Activated naive CD4-positive, alpha-beta T cell treated with anti-CD3 and anti-CD28 coated beads, Interleukin-2, amount 10 ng/mL, durations not matched to agents 7 days and 5 days (primary cell): ENCODE results near the gene CIB4.

Source experiments
- CTCF ChIA-PET: fragments of 350-600 bp; sonication (Branson Sonifier 250); formaldehyde crosslinking; loops from one replicate; lab custom pipeline; 2021; ENCODE audit warnings: antibody characterized with exemption; lab: Charles Lee
- DNase-seq: peaks from one replicate; pipeline ENCODE4 v3.0.0-alpha.2; 2020
- H3K27ac Mint-ChIP-seq: one replicate; pipeline ENCODE4 v1.8.0; 2021; ENCODE audit warnings: mild to moderate bottlenecking, moderate library complexity, mixed read lengths
- H3K27me3 Mint-ChIP-seq: one replicate; pipeline ENCODE4 v1.8.0; 2021; ENCODE audit warnings: mild to moderate bottlenecking, mixed read lengths
- H3K36me3 Mint-ChIP-seq: one replicate; pipeline ENCODE4 v1.8.0; 2021; ENCODE audit warnings: mixed read lengths
- H3K4me1 Mint-ChIP-seq: one replicate; pipeline ENCODE4 v1.8.0; 2021; ENCODE audit warnings: mixed read lengths
- H3K4me3 Mint-ChIP-seq: one replicate; pipeline ENCODE4 v1.8.0; 2021; ENCODE audit warnings: mild to moderate bottlenecking, moderate library complexity, mixed read lengths
- H3K9me3 Mint-ChIP-seq: one replicate; pipeline ENCODE4 v1.8.0; 2021; ENCODE audit warnings: mixed read lengths

The CIB4 gene

GRCh38 chr2:26630235-26630634 is 10.9 kb downstream of the CIB4 start:
- no peaks in the 10 kb centered on the region for H3K9me3 Mint-ChIP-seq
- no peak for DNase-seq
- no peaks in the 10 kb centered on the region for H3K4me1 Mint-ChIP-seq
- CTCF ChIA-PET = no interaction called here
- H3K36me3 Mint-ChIP-seq = no peaks in the 10 kb centered on the region
- no peak overlapping the region for H3K27ac Mint-ChIP-seq
- no peak overlapping the region for H3K4me3 Mint-ChIP-seq
- peaks cover 4% of the 10 kb centered on the region for H3K27me3 Mint-ChIP-seq

GRCh38 chr2:26629751-26630150 is 11.4 kb downstream of the CIB4 start:
- no peak overlapping the region for H3K27ac Mint-ChIP-seq
- H3K27me3 Mint-ChIP-seq = peaks cover under 1% of the 10 kb centered on the region
- DNase-seq = no peak
- no peaks in the 10 kb centered on the region for H3K9me3 Mint-ChIP-seq
- no peaks in the 10 kb centered on the region for H3K36me3 Mint-ChIP-seq
- CTCF ChIA-PET = no interaction called here
- no peak overlapping the region for H3K4me3 Mint-ChIP-seq
- H3K4me1 Mint-ChIP-seq = no peaks in the 10 kb centered on the region

- no peak overlapping the region for H3K27ac Mint-ChIP-seq
- H3K9me3 Mint-ChIP-seq = no peaks in the 10 kb centered on the region
- CTCF ChIA-PET = no interaction called here
- no peaks in the 10 kb centered on the region for H3K36me3 Mint-ChIP-seq
- no peaks in the 10 kb centered on the region for H3K27me3 Mint-ChIP-seq
- H3K4me1 Mint-ChIP-seq = no peaks in the 10 kb centered on the region
- no peak for DNase-seq
- no peak overlapping the region for H3K4me3 Mint-ChIP-seq
These were observed 11.9 kb downstream of the CIB4 start for GRCh38 chr2:26629346-26629630.

- Mint-ChIP-seq H3K9me3 (no peaks in the 10 kb centered on the region), H3K4me3 (no peak overlapping the region), H3K4me1 (no peaks in the 10 kb centered on the region), H3K36me3 (no peaks in the 10 kb centered on the region), H3K27ac (no peak overlapping the region), H3K27me3 (no peaks in the 10 kb centered on the region)
- CTCF ChIA-PET = no interaction called here
- DNase-seq = no peak
These were observed 12.4 kb downstream of the CIB4 start for GRCh38 chr2:26628561-26629345.

GRCh38 chr2:26627350-26628105 is 13.6 kb downstream of the CIB4 start:
- no peaks in the 10 kb centered on the region for H3K36me3 Mint-ChIP-seq
- H3K27me3 Mint-ChIP-seq = no peaks in the 10 kb centered on the region
- no peak overlapping the region for H3K4me3 Mint-ChIP-seq
- no peaks in the 10 kb centered on the region for H3K9me3 Mint-ChIP-seq
- DNase-seq = no peak
- H3K4me1 Mint-ChIP-seq = no peaks in the 10 kb centered on the region
- H3K27ac Mint-ChIP-seq = no peak overlapping the region
- CTCF ChIA-PET = no interaction called here

GRCh38 chr2:26626606-26627005 is 14.6 kb downstream of the CIB4 start:
- Mint-ChIP-seq H3K4me1 (no peaks in the 10 kb centered on the region), H3K27me3 (no peaks in the 10 kb centered on the region), H3K4me3 (no peak overlapping the region), H3K27ac (no peak overlapping the region), H3K9me3 (no peaks in the 10 kb centered on the region), H3K36me3 (no peaks in the 10 kb centered on the region)
- no peak for DNase-seq
- CTCF ChIA-PET = no interaction called here

- Mint-ChIP-seq H3K27me3 (peaks cover 15% of the 10 kb centered on the region), H3K27ac (no peak overlapping the region), H3K9me3 (no peaks in the 10 kb centered on the region), H3K36me3 (no peaks in the 10 kb centered on the region), H3K4me1 (no peaks in the 10 kb centered on the region), H3K4me3 (no peak overlapping the region)
- CTCF ChIA-PET = no interaction called here
- DNase-seq = no peak
These were observed 17.3 kb downstream of the CIB4 start for GRCh38 chr2:26623541-26624495.

- CTCF ChIA-PET = no interaction called here
- Mint-ChIP-seq H3K27me3 (peaks cover 30% of the 10 kb centered on the region), H3K4me3 (no peak overlapping the region), H3K4me1 (no peaks in the 10 kb centered on the region), H3K9me3 (no peaks in the 10 kb centered on the region), H3K36me3 (no peaks in the 10 kb centered on the region), H3K27ac (no peak overlapping the region)
- no peak for DNase-seq
These were observed 19.5 kb downstream of the CIB4 start for GRCh38 chr2:26621469-26622199.

GRCh38 chr2:26620031-26620605 is 21.0 kb downstream of the CIB4 start:
- H3K36me3 Mint-ChIP-seq = no peaks in the 10 kb centered on the region
- H3K9me3 Mint-ChIP-seq = no peaks in the 10 kb centered on the region
- H3K27ac Mint-ChIP-seq = no peak overlapping the region
- H3K4me3 Mint-ChIP-seq = no peak overlapping the region
- DNase-seq = no peak
- CTCF ChIA-PET = no interaction called here
- H3K27me3 Mint-ChIP-seq = peaks cover 30% of the 10 kb centered on the region
- no peaks in the 10 kb centered on the region for H3K4me1 Mint-ChIP-seq

- H3K27me3 Mint-ChIP-seq = peaks cover 30% of the 10 kb centered on the region
- no peak overlapping the region for H3K4me3 Mint-ChIP-seq
- H3K36me3 Mint-ChIP-seq = no peaks in the 10 kb centered on the region
- CTCF ChIA-PET = no interaction called here
- no peaks in the 10 kb centered on the region for H3K9me3 Mint-ChIP-seq
- H3K27ac Mint-ChIP-seq = no peak overlapping the region
- no peaks in the 10 kb centered on the region for H3K4me1 Mint-ChIP-seq
- DNase-seq = no peak
These were observed 21.6 kb downstream of the CIB4 start for GRCh38 chr2:26619521-26619951.

- no peak overlapping the region for H3K27ac Mint-ChIP-seq
- H3K36me3 Mint-ChIP-seq = no peaks in the 10 kb centered on the region
- no peaks in the 10 kb centered on the region for H3K4me1 Mint-ChIP-seq
- DNase-seq = no peak
- H3K27me3 Mint-ChIP-seq = peaks cover 30% of the 10 kb centered on the region
- CTCF ChIA-PET = no interaction called here
- H3K4me3 Mint-ChIP-seq = no peak overlapping the region
- no peaks in the 10 kb centered on the region for H3K9me3 Mint-ChIP-seq
These were observed 22.1 kb downstream of the CIB4 start for GRCh38 chr2:26619096-26619495.

GRCh38 chr2:26618611-26619010 is 22.6 kb downstream of the CIB4 start:
- peaks cover 30% of the 10 kb centered on the region for H3K27me3 Mint-ChIP-seq
- no peak for DNase-seq
- no peak overlapping the region for H3K27ac Mint-ChIP-seq
- no peaks in the 10 kb centered on the region for H3K9me3 Mint-ChIP-seq
- CTCF ChIA-PET = no interaction called here
- no peak overlapping the region for H3K4me3 Mint-ChIP-seq
- H3K4me1 Mint-ChIP-seq = no peaks in the 10 kb centered on the region
- H3K36me3 Mint-ChIP-seq = no peaks in the 10 kb centered on the region

- CTCF ChIA-PET = no interaction called here
- Mint-ChIP-seq H3K4me1 (no peaks in the 10 kb centered on the region), H3K36me3 (no peaks in the 10 kb centered on the region), H3K9me3 (no peaks in the 10 kb centered on the region), H3K27ac (no peak overlapping the region), H3K27me3 (peaks cover 39% of the 10 kb centered on the region), H3K4me3 (no peak overlapping the region)
- no peak for DNase-seq
These were observed 23.5 kb downstream of the CIB4 start for GRCh38 chr2:26617588-26618083.
